Stimulated activated CD4-positive, alpha-beta T cell treated with anti-CD3 and anti-CD28 coated beads, Interleukin-1b, Interleukin-23, amount 100 ng/mL, for 48 hours (primary cell): ENCODE results near the gene DCLRE1B.

Experiments used
- DNase-seq: peaks from one replicate; pipeline ENCODE4 v3.0.0-alpha.2; 2020

The DCLRE1B gene

DNA sequence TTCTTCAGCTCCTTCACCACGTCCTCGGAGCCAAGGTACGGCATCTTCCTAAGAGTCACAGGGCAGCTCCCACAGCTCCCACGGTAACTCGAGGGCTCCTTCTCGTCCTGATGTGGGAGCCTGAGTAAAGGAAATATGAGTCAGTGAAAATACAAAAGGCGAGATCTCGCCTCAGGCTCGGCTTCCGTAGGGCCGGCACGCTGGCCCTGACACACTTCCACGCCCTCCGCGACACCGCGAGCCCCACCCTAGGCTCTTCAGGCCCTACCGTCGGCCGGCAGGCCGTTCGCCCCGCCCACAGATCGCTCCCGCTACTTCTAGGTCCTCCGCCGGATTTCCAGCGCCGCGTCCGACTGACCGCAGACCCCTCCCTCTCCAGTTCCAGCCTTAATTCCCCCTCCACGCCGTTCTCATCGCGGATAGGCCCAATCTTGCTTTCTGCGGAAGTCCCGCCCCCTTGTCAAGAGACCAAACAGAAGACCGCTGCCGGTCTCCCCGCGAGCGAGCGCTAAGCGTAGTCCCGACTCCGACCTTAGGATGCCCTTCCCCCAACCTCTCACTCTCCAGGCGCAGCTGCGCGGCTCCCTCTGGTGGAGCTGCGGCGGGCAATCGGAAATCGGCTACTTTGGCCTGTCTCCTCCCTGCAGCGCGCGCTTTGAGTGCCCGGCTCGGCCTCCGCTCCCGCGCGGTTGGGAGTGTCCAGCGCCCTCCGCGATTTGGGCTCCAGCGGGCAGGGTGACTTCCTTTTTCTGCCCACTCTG lies at the start of gene DCLRE1B, which contains the start of gene AP4B1:
Gene DCLRE1B, plus strand, starts transcription at position 653 of the 761 bp plus-strand sequence. CDS start 261 bp downstream, outside the sequence.
Gene AP4B1, minus strand, starts transcription at position 126 of the 761 bp plus-strand sequence. Its CDS starts 82 bp downstream, at position 44.
- peak; percentile 98 for DNase-seq

DNA sequence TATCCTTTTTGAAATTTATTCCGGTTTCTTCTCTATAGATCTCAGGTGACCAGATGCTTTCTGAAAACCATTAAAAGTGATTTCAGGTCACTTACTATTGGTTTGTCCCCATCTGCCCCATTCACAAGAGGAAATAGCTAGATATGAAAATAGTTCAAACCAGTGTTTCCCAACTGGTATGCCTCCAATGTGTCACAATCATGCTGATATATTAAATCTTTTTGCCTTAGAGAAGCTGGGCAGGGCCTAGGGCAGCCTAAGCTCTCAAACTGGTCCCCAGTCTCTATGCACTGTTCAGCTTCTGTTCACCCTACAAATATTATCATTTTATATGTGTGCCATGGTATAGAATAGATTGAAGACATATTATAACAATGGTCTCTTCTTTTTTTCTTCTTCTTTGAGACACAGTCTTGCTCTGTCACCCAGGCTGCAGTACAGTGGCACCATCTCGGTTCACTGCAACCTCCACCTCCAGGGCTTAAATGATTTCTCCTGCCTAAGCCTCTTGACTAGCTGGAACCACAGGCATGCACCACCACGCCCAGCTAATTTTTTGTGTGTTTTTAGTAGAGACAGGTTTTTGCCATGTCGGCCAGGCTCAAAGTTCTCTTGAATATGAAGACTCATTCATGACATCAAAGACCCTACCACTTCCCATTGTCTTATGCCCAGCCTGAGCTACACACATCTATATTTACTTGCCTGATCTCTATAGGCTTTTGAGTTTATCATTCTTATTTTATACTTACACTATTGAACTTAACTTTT lies 49.3 kb upstream of the DCLRE1B start:
- no peak for DNase-seq

DNA sequence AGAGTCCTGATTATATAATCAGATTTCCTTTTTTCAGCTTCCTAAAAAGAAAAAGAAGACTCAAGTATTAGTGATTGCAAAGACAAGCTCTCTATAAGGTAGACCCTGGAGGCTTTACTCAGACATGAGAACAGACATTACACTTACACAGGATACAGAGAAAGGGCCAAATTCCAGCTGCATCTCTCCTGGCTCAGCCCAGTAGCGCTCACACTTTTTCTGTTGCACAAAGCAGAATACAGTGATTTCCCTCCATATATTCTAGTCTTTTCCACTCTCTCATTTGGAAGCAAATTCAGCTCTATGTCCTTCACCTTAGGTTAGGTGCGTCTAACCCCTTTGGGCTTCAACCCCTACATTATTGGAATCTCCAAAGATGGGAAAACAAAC lies 48.7 kb upstream of the DCLRE1B start:
- no peak for DNase-seq

DNA sequence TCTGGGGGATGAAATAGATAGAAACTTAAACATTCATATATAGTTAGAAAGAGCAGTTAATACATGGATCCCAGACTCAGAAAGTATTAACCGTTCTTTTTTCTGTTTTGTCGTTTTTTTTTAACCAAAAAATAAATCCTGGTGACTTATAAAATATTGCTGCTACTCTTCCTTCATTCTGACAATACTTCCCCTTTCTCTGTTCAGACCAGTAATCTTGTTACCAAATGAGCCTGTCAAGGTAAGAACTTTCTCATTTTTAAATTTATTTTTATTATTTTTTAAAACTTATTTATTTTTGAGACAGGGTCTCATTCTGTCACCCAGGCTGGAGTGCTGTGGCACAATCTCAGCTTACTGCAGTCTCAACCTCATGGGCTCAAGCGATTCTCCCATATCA lies 47.4 kb upstream of the DCLRE1B start:
- DNase-seq, result no peak

GRCh38 chr1:113858418-113858817 lies 46.7 kb upstream of the DCLRE1B start:
- no peak for DNase-seq

GRCh38 chr1:113858982-113859381 lies 46.1 kb upstream of the DCLRE1B start:
- no peak for DNase-seq

- no peak for DNase-seq
These were observed 45.5 kb upstream of the DCLRE1B start for GRCh38 chr1:113859478-113860175.

GRCh38 chr1:113860891-113861290 lies 44.2 kb upstream of the DCLRE1B start:
- DNase-seq, result no peak

DNA sequence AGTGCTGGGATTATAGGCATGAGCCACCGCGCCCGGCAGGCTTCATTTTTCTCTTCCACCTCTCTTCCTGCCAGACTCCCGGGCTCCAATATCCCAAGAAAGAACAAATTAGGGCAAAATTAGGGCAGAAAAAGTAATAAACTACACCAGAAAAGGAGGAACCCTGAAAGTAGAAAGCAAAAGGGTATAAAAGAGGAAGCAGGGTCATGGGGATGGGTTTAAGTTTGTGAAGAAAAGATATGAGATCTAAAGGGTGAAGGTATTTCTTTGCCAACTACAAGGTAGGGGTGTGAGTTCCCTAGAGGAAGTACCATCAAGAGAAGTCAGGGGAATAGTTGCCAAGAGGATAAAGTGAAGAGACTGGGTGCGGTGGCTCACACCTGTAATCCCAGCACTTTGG lies 43.5 kb upstream of the DCLRE1B start:
- DNase-seq, result no peak

GRCh38 chr1:113868387-113869083 lies 36.6 kb upstream of the DCLRE1B start:
- DNase-seq, result no peak

DNA sequence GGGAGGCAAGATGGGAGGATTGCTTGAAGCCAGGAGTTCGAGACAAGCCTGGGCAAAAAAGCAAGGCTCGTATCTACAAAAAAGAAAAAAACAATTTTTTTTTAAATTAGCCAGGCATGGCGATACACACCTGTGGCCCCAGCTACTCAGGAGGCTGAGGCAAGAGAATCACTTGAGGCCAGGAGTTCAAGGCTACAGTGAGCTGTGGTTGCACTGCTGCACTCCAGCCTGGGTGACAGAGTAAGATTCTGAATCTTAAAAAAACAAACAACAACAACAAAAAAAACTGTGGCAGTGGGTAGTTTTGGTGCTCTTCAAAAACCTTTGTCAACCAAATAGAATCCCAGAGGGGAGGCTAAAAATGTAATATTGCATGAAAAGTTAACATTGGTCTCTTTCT lies 34.3 kb upstream of the DCLRE1B start:
- DNase-seq, result peak; percentile 13

GRCh38 chr1:113871597-113872113 lies 33.5 kb upstream of the DCLRE1B start, which contains the start of gene PTPN22:
TSS of gene PTPN22 (minus strand) at chr1:113871712.
- peak; percentile 89 for DNase-seq

GRCh38 chr1:113872219-113872935 lies 32.7 kb upstream of the DCLRE1B start:
- DNase-seq, result no peak

GRCh38 chr1:113874012-113874879 lies 30.9 kb upstream of the DCLRE1B start:
- no peak for DNase-seq

DNA sequence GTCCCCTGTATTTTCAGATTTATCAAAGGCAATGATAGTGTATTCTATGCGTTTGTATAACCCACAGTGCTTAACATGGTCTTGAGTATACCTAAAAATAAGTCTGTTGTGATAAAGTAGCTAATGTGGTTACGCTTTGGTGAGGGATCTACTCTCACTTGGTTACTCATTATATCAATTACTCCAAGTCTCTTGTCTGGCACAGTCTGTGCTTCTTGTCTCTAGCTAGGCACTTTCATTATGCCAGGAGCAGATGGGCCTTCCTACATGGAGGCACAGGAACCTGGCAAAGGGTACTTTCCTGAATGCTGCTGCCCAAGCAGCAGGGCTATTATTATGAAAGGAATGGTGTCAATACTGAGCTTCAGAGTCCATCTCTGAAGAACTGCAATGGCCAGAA lies 29.4 kb upstream of the DCLRE1B start:
- DNase-seq, result no peak

DNA sequence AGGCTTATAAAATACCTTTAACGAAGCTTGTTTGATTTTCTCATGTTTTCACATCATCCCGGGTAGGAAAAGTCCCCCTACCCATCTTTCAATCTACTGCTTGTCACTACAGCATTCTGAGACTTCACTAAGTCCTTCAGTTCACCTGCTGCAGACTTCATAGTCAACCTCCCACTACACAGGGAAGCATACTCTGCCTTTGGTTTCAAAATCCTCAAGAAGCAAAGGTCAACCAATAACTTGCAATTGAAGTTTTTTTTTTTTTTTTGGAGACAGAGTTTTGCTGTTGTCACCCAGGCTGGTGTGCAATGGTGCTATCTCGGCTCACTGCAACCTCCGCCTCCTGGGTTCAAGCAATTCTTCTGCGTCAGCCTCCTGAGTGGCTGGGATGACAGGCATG lies 28.9 kb upstream of the DCLRE1B start:
- no peak for DNase-seq

DNA sequence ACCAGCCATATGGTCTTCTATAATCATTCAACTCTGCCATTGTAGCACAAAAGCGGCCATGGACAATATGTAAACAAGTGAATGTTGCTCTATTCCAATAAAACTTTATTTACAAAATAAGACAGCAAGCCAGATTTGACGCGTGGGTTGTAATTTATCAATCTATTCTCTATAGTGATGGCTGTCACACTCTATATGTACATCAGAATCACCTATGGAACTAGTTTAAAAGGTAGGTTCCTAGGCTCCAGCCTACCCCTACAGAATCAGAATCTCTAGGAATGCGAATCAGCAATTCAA lies 25.4 kb upstream of the DCLRE1B start:
- DNase-seq, result no peak

DNA sequence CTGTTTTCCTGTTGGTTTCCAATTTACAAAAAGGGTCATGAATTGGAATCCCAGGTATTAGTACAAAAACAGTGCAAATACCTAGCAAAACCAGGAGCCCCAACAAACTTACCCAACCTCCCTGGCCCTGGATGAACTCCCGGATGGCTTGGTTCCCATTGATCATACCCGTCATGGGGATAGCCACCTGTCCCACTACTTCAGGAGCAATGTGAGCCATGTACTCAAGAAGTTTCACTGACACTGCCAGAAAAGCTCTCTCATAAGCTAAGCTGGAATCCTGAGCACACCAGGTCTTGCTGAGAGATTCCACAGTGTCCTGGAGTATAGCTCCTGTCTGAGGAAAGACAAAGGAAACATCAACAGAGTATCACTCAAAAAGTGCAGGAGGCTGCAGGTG lies 23.5 kb upstream of the DCLRE1B start:
- no peak for DNase-seq

DNA sequence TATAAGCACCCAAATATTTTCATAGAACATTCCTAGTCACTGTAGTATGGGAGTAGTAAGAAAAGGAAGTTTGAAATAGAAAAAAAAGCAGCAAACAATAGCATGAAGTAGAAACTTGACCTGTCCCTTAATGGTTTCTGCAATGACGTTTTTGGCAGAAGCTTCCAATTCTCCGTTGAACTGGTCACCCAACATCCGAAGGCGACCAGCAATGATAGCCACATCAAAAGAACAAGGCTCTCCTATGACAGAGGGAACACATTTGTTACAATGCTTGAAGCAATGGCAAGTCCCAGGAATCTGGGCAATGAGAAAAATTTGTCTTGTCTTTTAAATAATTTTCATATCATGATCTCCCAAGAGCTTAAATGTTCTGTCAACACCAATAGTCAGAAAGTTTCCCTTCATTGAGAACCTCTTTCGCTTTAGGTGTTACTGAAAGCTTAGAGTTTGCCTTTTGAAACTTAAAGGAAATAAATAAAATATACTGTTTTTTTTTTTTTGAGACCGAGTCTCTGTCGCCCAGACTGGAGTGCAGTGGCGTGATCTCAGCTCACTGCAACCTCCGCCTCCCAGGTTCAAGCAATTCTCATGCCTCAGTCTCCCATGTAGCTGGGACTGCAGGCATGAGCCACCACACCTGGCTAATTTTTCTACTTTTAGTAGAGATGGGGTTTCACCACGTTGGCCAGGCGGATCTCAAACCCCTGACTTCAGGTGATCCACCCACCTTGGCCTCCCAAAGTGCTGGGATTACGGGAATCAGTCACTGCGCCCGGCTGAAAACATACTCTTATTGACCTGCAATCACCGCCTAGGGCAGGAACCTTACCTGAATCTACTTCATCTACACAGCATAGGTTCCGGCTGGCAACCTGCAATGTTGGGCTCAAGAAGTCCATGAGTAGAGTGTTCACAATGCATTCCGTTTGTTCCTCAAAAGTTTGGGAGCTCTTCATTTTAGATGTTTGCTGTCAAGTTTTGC lies 18.4 kb upstream of the DCLRE1B start:
- DNase-seq, result no peak
